GM12878 (cell line): ENCODE results near the gene SYCE3. TPM values are rescaled to one million over a fixed set of nuclear protein-coding genes. Genes with fewer than 3 reads are reported as not detected.

Experiments used
- ATF7 ChIP-seq: fragments of 450-650 bp; IDR thresholded peaks from 2 replicates; pipeline ENCODE4 v1.6.1; 2016; ENCODE audit warnings: low read depth, mild to moderate bottlenecking
- BRCA1 ChIP-seq: IDR thresholded peaks from 2 replicates; pipeline ENCODE4 v1.6.1; 2011; ENCODE audit warnings: low read depth, low read length, improper control_type of control experiment
- CBFB ChIP-seq: IDR thresholded peaks from 2 replicates; pipeline ENCODE4 v1.6.1; 2016; ENCODE audit warnings: antibody characterized with exemption, low read depth
- CHD1 ChIP-seq: IDR thresholded peaks from 2 replicates; pipeline ENCODE4 v1.6.1; 2012; ENCODE audit warnings: low read depth, low read length, improper control_type of control experiment
- CREB1 ChIP-seq: IDR thresholded peaks from 2 replicates; pipeline ENCODE4 v1.6.1; 2012; ENCODE audit warnings: low read depth, mild to moderate bottlenecking, inconsistent platforms
- MEF2A ChIP-seq: IDR thresholded peaks from 2 replicates; pipeline ENCODE4 v1.6.1; 2011; ENCODE audit warnings: low read depth, mild to moderate bottlenecking, low read length, moderate library complexity; ENCODE audit not compliant: insufficient read depth
- MTA3 ChIP-seq: IDR thresholded peaks from 2 replicates; pipeline ENCODE4 v1.6.1; 2012; ENCODE audit warnings: low read length, inconsistent platforms, borderline replicate concordance
- MXI1 ChIP-seq: fragments of 150-350 bp; IDR thresholded peaks from 2 replicates; pipeline ENCODE4 v1.6.1; 2011; ENCODE audit warnings: low read depth, mild to moderate bottlenecking, inconsistent platforms, low read length, improper control_type of control experiment
- NR2C2 ChIP-seq: IDR thresholded peaks from 2 replicates; pipeline ENCODE4 v1.6.1; 2011; ENCODE audit warnings: borderline replicate concordance, low read depth; ENCODE audit not compliant: control insufficient read depth, insufficient read length
- RBBP5 ChIP-seq: fragments of 200-600 bp; sonication (generic); conservative IDR thresholded peaks from 2 replicates; pipeline ENCODE4 v1.6.1; 2016
- SP1 ChIP-seq: IDR thresholded peaks from one replicate; pipeline ENCODE4 v1.6.1; 2011; ENCODE audit warnings: low read depth, low read length
- WRNIP1 ChIP-seq: IDR thresholded peaks from 2 replicates; pipeline ENCODE4 v1.6.1; 2011; ENCODE audit warnings: low read depth, low read length, improper control_type of control experiment, borderline replicate concordance
- ZNF24 ChIP-seq: fragments of 450-650 bp; IDR thresholded peaks from 2 replicates; pipeline ENCODE4 v1.6.1; 2017; ENCODE audit warnings: antibody characterized with exemption, mild to moderate bottlenecking
- ZNF274 ChIP-seq: IDR thresholded peaks from one replicate; pipeline ENCODE4 v1.8.0; 2011; ENCODE audit not compliant: insufficient read length, insufficient read depth
- ZNF622 ChIP-seq: fragments of 450-650 bp; IDR thresholded peaks from 2 replicates; pipeline ENCODE4 v1.6.1; 2017; ENCODE audit warnings: mild to moderate bottlenecking, inconsistent platforms
- polyA plus RNA-seq, 11 experiments: library from polyadenylated mRNA; depleted of rRNA in 4 of 11; unstranded in 6 of 11; stranded (reverse) in 5 of 11; fragments of >200 nt; fragmentation: Nextera tagmentation in 4 of 11; fragmentation: Illumina TruSeq in 1 of 11; extraction: Ambion mirVana in 4 of 11; extraction: Trizol in 1 of 11; gene quantifications; 1 replicate in 1 of 11; 2 replicates in 10 of 11; pipeline versions ENCODE4 v1.2.1 to v1.2.3, GENCODE V29; 2011 to 2016; ENCODE audit warnings: inconsistent platforms in 2 of 11, missing spikeins in 2 of 11, low read depth in 1 of 11
- total RNA-seq, 4 experiments: library from RNA; depleted of rRNA in 3 of 4; stranded (reverse); fragments of >200 nt in 3 of 4; fragmentation: Illumina TruSeq in 1 of 4; extraction: Trizol in 1 of 4; gene quantifications; 2 replicates each; pipeline versions ENCODE4 v1.2.1 to v1.2.3, GENCODE V29; 2013 to 2021
- TF ChIP-seq, protein P1 (sequence below): fragments of 450-650 bp; IDR thresholded peaks from 2 replicates; pipeline ENCODE4 v1.6.1; 2017; ENCODE audit warnings: mild to moderate bottlenecking, low read depth, inconsistent platforms; ENCODE audit not compliant: poor library complexity, severe bottlenecking
- TF ChIP-seq, protein P2 (sequence below): IDR thresholded peaks from 2 replicates; pipeline ENCODE4 v1.6.1; 2011; ENCODE audit warnings: borderline replicate concordance, low read depth, mild to moderate bottlenecking, moderate library complexity, low read length; ENCODE audit not compliant: insufficient read depth, poor library complexity, severe bottlenecking
- TF ChIP-seq, protein P3 (sequence below): fragments of 150-350 bp; IDR thresholded peaks from 2 replicates; pipeline ENCODE4 v1.6.1; 2014; ENCODE audit warnings: mild to moderate bottlenecking, low read depth, low read length

The SYCE3 gene
- total and polyA plus RNA-seq, 10 of the 15 experiments (the other 5 are each of a cell fraction or from before 2014, with no cell fraction given) = 0.38 to 0.91 (median 0.76) TPM; not detected in 4

DNA sequence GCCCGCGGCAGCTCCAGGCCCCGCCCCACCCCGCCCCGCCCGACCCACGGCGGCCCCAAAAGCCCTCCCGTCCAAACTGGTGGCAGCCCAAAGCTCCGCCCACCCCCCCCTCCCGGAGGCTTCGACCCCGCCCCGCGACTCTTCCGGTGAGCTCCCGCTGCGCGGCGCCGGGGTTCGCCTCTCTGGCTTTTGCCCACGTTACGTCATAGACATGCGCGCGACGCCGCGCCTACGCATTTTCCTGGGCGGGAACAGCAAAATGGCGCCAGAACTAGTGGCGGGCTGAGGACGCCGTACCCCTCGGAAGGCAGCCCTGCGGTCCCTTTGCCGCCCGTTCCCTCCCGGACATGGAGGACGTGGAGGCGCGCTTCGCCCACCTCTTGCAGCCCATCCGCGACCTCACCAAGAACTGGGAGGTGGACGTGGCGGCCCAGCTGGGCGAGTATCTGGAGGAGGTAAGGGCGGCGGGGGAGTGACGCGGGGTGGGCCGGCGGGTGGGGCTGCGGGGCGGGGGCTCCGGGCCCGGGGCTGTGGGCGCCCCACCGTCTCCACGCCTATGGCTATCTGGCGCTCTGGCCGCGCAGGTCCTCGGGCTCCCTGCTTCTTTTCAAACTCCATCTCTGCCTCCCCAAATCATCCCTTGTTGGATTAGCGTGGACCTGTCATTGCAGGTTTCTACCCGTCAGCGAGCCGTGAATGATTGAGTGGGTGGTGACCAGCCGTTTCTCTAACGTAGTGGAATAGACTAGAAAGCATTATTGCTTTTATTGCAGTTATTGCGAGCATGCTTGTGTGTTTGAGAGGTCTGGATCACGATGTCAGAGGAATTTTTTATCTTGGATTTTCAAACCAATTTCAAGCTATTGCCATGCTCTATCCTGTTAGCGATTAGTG lies 54.5 kb downstream of the SYCE3 start, which contains the start of gene NCAPH2 (continued):
- TF ChIP-seq BRCA1 (no peak), CHD1 (no peak), ATF7 (peak; percentile 95), ZNF24 (no peak; the same call in 1 of the 2 replicates), MXI1 (peak; percentile 51), MTA3 (no peak), CBFB (peak; percentile 74), RBBP5 (no peak), NR2C2 (no peak), ZNF622 (no peak), MEF2A (0 out of 2 replicates have a peak, but pooled peaks have one; percentile 17), CREB1 (peak; percentile 100), WRNIP1 (no peak), ZNF274 (no peak), SP1 (peak; percentile 81)
- TF ChIP-seq, protein P1, sequence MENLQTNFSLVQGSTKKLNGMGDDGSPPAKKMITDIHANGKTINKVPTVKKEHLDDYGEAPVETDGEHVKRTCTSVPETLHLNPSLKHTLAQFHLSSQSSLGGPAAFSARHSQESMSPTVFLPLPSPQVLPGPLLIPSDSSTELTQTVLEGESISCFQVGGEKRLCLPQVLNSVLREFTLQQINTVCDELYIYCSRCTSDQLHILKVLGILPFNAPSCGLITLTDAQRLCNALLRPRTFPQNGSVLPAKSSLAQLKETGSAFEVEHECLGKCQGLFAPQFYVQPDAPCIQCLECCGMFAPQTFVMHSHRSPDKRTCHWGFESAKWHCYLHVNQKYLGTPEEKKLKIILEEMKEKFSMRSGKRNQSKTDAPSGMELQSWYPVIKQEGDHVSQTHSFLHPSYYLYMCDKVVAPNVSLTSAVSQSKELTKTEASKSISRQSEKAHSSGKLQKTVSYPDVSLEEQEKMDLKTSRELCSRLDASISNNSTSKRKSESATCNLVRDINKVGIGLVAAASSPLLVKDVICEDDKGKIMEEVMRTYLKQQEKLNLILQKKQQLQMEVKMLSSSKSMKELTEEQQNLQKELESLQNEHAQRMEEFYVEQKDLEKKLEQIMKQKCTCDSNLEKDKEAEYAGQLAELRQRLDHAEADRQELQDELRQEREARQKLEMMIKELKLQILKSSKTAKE = no peak
- TF ChIP-seq, protein P2, sequence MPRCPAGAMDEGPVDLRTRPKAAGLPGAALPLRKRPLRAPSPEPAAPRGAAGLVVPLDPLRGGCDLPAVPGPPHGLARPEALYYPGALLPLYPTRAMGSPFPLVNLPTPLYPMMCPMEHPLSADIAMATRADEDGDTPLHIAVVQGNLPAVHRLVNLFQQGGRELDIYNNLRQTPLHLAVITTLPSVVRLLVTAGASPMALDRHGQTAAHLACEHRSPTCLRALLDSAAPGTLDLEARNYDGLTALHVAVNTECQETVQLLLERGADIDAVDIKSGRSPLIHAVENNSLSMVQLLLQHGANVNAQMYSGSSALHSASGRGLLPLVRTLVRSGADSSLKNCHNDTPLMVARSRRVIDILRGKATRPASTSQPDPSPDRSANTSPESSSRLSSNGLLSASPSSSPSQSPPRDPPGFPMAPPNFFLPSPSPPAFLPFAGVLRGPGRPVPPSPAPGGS = no peak
- TF ChIP-seq, protein P3, sequence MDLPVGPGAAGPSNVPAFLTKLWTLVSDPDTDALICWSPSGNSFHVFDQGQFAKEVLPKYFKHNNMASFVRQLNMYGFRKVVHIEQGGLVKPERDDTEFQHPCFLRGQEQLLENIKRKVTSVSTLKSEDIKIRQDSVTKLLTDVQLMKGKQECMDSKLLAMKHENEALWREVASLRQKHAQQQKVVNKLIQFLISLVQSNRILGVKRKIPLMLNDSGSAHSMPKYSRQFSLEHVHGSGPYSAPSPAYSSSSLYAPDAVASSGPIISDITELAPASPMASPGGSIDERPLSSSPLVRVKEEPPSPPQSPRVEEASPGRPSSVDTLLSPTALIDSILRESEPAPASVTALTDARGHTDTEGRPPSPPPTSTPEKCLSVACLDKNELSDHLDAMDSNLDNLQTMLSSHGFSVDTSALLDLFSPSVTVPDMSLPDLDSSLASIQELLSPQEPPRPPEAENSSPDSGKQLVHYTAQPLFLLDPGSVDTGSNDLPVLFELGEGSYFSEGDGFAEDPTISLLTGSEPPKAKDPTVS = no peak
